ENCODE results near the gene LARGE1. TPM values are rescaled to one million over a fixed set of nuclear protein-coding genes. Genes with fewer than 3 reads are reported as not detected.

Gene LARGE1
- polyA plus RNA-seq, 3 donors: 0.05 to 0.13 TPM; not detected in 1

DNA sequence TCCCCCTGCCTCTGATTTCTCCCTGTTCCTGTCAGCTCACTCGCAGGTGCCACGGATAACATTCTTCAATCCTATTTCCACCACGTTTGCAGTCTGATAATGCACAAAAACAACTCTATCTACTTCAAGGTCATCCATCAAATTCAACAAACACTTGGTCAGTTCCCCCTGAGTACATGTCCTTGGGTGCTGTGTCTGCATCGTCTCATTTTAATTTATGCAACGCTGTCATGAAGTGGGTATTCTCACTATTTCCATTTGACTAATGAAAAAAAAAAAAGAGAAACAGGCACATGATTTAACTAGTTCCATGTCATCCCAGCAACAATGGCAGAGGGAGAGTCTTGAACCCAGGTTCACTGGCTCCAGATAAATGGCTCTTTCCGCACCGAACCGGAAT is 262.6 kb downstream of the LARGE1 start:
- no peak overlapping the region for H3K9ac ChIP-seq (ENCODE audit: insufficient read depth, low read length, poor library complexity, severe bottlenecking)
- H3K4me3 ChIP-seq (replicated peaks in 1 of 3; ENCODE audit: low read depth in 2 of 3, low read length in 3 of 3): no peak overlapping the region
- H3K36me3 Mint-ChIP-seq: no peaks in the 10 kb centered on the region
- no peaks in the 10 kb centered on the region for H3K4me1 Mint-ChIP-seq
- intact Hi-C loops (cut with micrococcal nuclease): no loop called here
- H3K27me3 Mint-ChIP-seq (ENCODE audit: low read depth in 3 of 3): no peaks in the 10 kb centered on the region
- H3K9me3 Mint-ChIP-seq: peaks cover 9 to 39% (median 19%) of the 10 kb centered on the region in 7 donors
- no peak for DNase-seq
- no peak overlapping the region for H2AFZ ChIP-seq (ENCODE audit: insufficient read depth, low read depth, low read length, poor library complexity, severe bottlenecking)
- no peaks in the 10 kb centered on the region for H4K20me1 ChIP-seq (ENCODE audit: insufficient read depth, low read length)
- no peak overlapping the region for H3K27ac Mint-ChIP-seq
- H3K9me3 ChIP-seq (replicated peaks in 1 of 2; ENCODE audit: control insufficient read depth in 1 of 2, insufficient read depth in 1 of 2, low read length in 2 of 2): peaks cover 30 to 62% of the 10 kb centered on the region in 2 donors
- no peak overlapping the region for H3K4me3 Mint-ChIP-seq
- no peaks in the 10 kb centered on the region for H3K79me2 ChIP-seq (ENCODE audit: insufficient read depth, low read length)
- no peaks in the 10 kb centered on the region for H3K36me3 ChIP-seq (replicated peaks in 1 of 2; ENCODE audit: control insufficient read depth in 1 of 2, insufficient read depth in 2 of 2, low read length in 2 of 2)
- H3K4me1 ChIP-seq (ENCODE audit: control insufficient read depth in 1 of 2, insufficient read depth in 2 of 2, low read length in 2 of 2): no peaks in the 10 kb centered on the region
- TF ChIP-seq, protein P1, sequence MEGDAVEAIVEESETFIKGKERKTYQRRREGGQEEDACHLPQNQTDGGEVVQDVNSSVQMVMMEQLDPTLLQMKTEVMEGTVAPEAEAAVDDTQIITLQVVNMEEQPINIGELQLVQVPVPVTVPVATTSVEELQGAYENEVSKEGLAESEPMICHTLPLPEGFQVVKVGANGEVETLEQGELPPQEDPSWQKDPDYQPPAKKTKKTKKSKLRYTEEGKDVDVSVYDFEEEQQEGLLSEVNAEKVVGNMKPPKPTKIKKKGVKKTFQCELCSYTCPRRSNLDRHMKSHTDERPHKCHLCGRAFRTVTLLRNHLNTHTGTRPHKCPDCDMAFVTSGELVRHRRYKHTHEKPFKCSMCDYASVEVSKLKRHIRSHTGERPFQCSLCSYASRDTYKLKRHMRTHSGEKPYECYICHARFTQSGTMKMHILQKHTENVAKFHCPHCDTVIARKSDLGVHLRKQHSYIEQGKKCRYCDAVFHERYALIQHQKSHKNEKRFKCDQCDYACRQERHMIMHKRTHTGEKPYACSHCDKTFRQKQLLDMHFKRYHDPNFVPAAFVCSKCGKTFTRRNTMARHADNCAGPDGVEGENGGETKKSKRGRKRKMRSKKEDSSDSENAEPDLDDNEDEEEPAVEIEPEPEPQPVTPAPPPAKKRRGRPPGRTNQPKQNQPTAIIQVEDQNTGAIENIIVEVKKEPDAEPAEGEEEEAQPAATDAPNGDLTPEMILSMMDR (IDR thresholded peaks at IDR 0.05): no peak
- H3K27me3 ChIP-seq (ENCODE audit: control insufficient read depth in 2 of 2, insufficient read depth in 2 of 2, low read length in 2 of 2): no peaks in the 10 kb centered on the region
- H3K27ac ChIP-seq (ENCODE audit: low read depth in 1 of 2, low read length in 2 of 2): no peak overlapping the region
- WGBS (ENCODE audit: insufficient coverage): 89% methylated on average over 6 of the region's 8 CpGs
- H3K4me2 ChIP-seq (replicated peaks; ENCODE audit: extremely low read depth, low read length, poor library complexity, severe bottlenecking): no peak overlapping the region

DNA sequence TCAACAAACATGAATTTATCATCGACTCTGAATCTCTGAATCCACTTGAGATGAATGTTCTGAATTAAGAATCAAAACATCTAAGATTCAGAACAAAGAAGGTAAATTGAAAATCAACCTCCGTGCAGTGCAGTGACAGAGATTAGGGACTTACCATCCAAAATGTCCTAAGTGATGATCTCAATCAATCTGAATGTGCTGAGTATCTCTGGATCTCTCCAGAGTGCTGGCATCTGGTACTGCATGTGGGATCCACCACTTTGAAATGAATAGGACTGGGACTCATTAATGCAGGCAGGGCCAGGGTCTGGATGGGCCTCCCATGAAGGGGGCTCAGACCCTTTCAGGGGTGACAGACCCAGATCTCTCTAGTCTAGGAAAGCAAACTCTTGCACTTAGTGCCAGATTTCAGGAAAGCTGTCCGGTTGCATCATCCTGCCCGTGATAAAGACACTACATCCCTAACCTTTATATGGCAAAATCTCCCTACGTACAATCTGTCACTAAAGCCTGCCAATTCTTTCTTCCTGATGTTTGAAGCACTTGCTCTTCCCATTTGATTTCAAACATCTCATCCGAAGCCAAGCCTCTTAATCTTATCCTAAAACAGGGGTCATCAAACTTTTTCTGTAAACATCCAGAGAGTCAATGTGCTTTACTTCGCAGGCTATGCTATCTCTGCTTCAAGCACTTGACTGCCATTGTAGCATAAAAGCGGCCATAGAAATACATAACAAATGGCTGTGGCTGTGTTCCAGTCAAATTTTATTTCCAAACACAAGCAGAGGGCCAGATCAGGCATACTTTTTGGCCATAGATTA is 263.3 kb downstream of the LARGE1 start:
- Histone ChIP-seq H3K4me1 (ENCODE audit: control insufficient read depth in 1 of 2, insufficient read depth in 2 of 2, low read length in 2 of 2) (no peaks in the 10 kb centered on the region), H3K79me2 (ENCODE audit: insufficient read depth, low read length) (no peaks in the 10 kb centered on the region), H3K9me3 (replicated peaks in 1 of 2; ENCODE audit: control insufficient read depth in 1 of 2, insufficient read depth in 1 of 2, low read length in 2 of 2) (peaks cover 31 to 67% of the 10 kb centered on the region in 2 donors), H2AFZ (ENCODE audit: insufficient read depth, low read depth, low read length, poor library complexity, severe bottlenecking) (no peak overlapping the region), H3K4me2 (replicated peaks; ENCODE audit: extremely low read depth, low read length, poor library complexity, severe bottlenecking) (no peak overlapping the region), H3K4me3 (replicated peaks in 1 of 3; ENCODE audit: low read depth in 2 of 3, low read length in 3 of 3) (no peak overlapping the region), H3K27me3 (ENCODE audit: control insufficient read depth in 2 of 2, insufficient read depth in 2 of 2, low read length in 2 of 2) (no peaks in the 10 kb centered on the region), H3K27ac (ENCODE audit: low read depth in 1 of 2, low read length in 2 of 2) (no peak overlapping the region), H3K9ac (ENCODE audit: insufficient read depth, low read length, poor library complexity, severe bottlenecking) (no peak overlapping the region), H3K36me3 (replicated peaks in 1 of 2; ENCODE audit: control insufficient read depth in 1 of 2, insufficient read depth in 2 of 2, low read length in 2 of 2) (no peaks in the 10 kb centered on the region), H4K20me1 (ENCODE audit: insufficient read depth, low read length) (no peaks in the 10 kb centered on the region)
- no peaks in the 10 kb centered on the region for H3K4me1 Mint-ChIP-seq
- intact Hi-C loops (cut with micrococcal nuclease): no loop called here
- H3K27ac Mint-ChIP-seq: no peak overlapping the region
- no peak for DNase-seq
- H3K36me3 Mint-ChIP-seq: no peaks in the 10 kb centered on the region
- 86% methylated on average over 7 of the region's 8 CpGs for WGBS (ENCODE audit: insufficient coverage)
- no peaks in the 10 kb centered on the region for H3K27me3 Mint-ChIP-seq (ENCODE audit: low read depth in 3 of 3)
- H3K9me3 Mint-ChIP-seq: peaks cover 7 to 44% (median 17%) of the 10 kb centered on the region in 7 donors
- H3K4me3 Mint-ChIP-seq: no peak overlapping the region
- TF ChIP-seq, protein P1 (IDR thresholded peaks at IDR 0.05): no peak
